ENCODE measurements around the gene PCMTD2. TPM values are rescaled to one million over a fixed set of nuclear protein-coding genes. Genes with fewer than 3 reads are reported as not detected.

Gene PCMTD2
- total and polyA plus RNA-seq, 2 of the 8 experiments (the other 6 are each of a cell fraction or from before 2014, with no cell fraction given) = 21.4 to 55.1 TPM

- H2AFZ ChIP-seq (ENCODE audit: low read length) = no peak overlapping the region
- H2AK5ac ChIP-seq (ENCODE audit: low read depth, low read length) = no peak overlapping the region
- H2BK20ac ChIP-seq (ENCODE audit: low read length) = no peak overlapping the region
- no peak overlapping the region for H2BK12ac ChIP-seq (ENCODE audit: low read depth, low read length)
- H3K9ac ChIP-seq (replicated peaks in 1 of 4; ENCODE audit: extremely low read depth in 1 of 4, low read depth in 3 of 4, low read length in 3 of 4) = no peak overlapping the region
- no peak overlapping the region for H3K27ac ChIP-seq (ENCODE audit: low read depth, low read length)
- H3K18ac ChIP-seq (ENCODE audit: extremely low read depth, low read length) = no peak overlapping the region
- no peak overlapping the region for H4K8ac ChIP-seq (ENCODE audit: extremely low read depth, insufficient read depth, low read length)
- H2BK120ac ChIP-seq (replicated peaks; ENCODE audit: low read depth, low read length) = no peak overlapping the region
- no peak overlapping the region for H3K4ac ChIP-seq (replicated peaks; ENCODE audit: insufficient read length, low read depth, low read length)
- H3K23me2 ChIP-seq (ENCODE audit: low read depth, low read length) = peaks cover 3% of the 10 kb centered on the region; the same call in 1 of the 2 replicates
- H3K27me3 ChIP-seq (replicated peaks in 1 of 4; ENCODE audit: control insufficient read depth in 3 of 4, extremely low read depth in 1 of 4, insufficient read depth in 3 of 4, low read length in 3 of 4) = no peaks in the 10 kb centered on the region; a peak in 1 of 7 replicates
- DNase-seq (ENCODE audit: low read depth in 1 of 2, low spot score in 2 of 2) (no peak), FAIRE-seq (no peak)
- no peak overlapping the region for H3K4me3 ChIP-seq (ENCODE audit: extremely low read depth in 1 of 4, insufficient read depth in 2 of 4, low read depth in 3 of 4, low read length in 4 of 4)
- no peak overlapping the region for H3K4me2 ChIP-seq (ENCODE audit: insufficient read depth in 1 of 2, low read depth in 2 of 2, low read length in 2 of 2)
- WGBS, 2 experiments (ENCODE audit: extremely low coverage in 1 of 2, insufficient coverage in 1 of 2, insufficient read length in 1 of 2, insufficient replicate concordance in 2 of 2, low coverage in 1 of 2, low lambda C conversion rate in 2 of 2, missing lambda C conversion rate in 1 of 2) = 90% methylated on average over 4 of the region's 4 CpGs; no CpG with 5 or more reads in 1 of the 2 experiments
- H4K20me1 ChIP-seq (replicated peaks in 1 of 2; ENCODE audit: control insufficient read depth in 1 of 2, insufficient read depth in 2 of 2, low read length in 2 of 2) = peaks cover 1 to 2% of the 10 kb centered on the region in 2 experiments
- peaks cover 6% of the 10 kb centered on the region for H3K79me1 ChIP-seq (ENCODE audit: low read depth, low read length)
- no peaks in the 10 kb centered on the region for H3K36me3 ChIP-seq (ENCODE audit: control insufficient read depth in 2 of 4, insufficient read depth in 4 of 4, low read length in 3 of 4)
- no peak overlapping the region for H4K5ac ChIP-seq (ENCODE audit: insufficient read length, low read depth, low read length)
- H2BK5ac ChIP-seq (ENCODE audit: low read depth, low read length) = no peak overlapping the region
- ChIA-PET CTCF (ENCODE audit: partially characterized antibody) (interaction anchor here (0.6 to 1.3 kb wide), 4 partner anchors 10 to 152 kb away, joined by 3 read pairs; no protein-coding TSS in a partner anchor), POLR2A (ENCODE audit: partially characterized antibody) (interaction anchor here (0.5 kb wide), 1 partner anchor 459 kb away, joined by 3 read pairs; no protein-coding TSS in a partner anchor)
- no peak overlapping the region for H3K23ac ChIP-seq (ENCODE audit: insufficient read length)
- H3K14ac ChIP-seq (ENCODE audit: insufficient read length) = no peak overlapping the region
- no peak overlapping the region for H2BK15ac ChIP-seq (ENCODE audit: low read length)
- H4K91ac ChIP-seq (replicated peaks; ENCODE audit: insufficient read length, low read length) = no peak overlapping the region
- H3K56ac ChIP-seq (replicated peaks; ENCODE audit: insufficient read length, low read depth, low read length) = no peak overlapping the region
- peaks cover 4 to 22% of the 10 kb centered on the region in 2 experiments; a peak in 3 of 4 replicates for H3K79me2 ChIP-seq (ENCODE audit: control insufficient read depth in 1 of 2, insufficient read depth in 2 of 2, low read length in 2 of 2)
- no peaks in the 10 kb centered on the region for H3K9me3 ChIP-seq (ENCODE audit: insufficient read depth in 2 of 2, low read depth in 1 of 2, low read length in 1 of 2)
- peaks cover 2 to 17% (median 7%) of the 10 kb centered on the region in 4 experiments; a peak in 5 of 7 replicates for H3K4me1 ChIP-seq (replicated peaks in 1 of 4; ENCODE audit: control insufficient read depth in 3 of 4, insufficient read depth in 4 of 4, low read length in 3 of 4)
- TF ChIP-seq E2F6 (IDR thresholded peaks at IDR 0.05) (no peak), TAF1 (IDR thresholded peaks at IDR 0.05; ENCODE audit: low read depth, low read length) (no peak), CBX5 (IDR thresholded peaks at IDR 0.05; ENCODE audit: low read depth, low read length) (no peak), TAF7 (optimal IDR thresholded peaks at IDR 0.05; ENCODE audit: borderline replicate concordance, low read depth, low read length) (no peak), RBBP5 (IDR thresholded peaks at IDR 0.05; ENCODE audit: borderline replicate concordance, low read depth, low read length) (no peak), EP300 (IDR thresholded peaks at IDR 0.05; ENCODE audit: borderline replicate concordance in 1 of 2, low read depth in 2 of 2, low read length in 2 of 2) (no peak), USF2 (IDR thresholded peaks at IDR 0.05; ENCODE audit: low read length) (no peak), SIN3A (conservative IDR thresholded peaks at IDR 0.05 in 1 of 2, IDR thresholded peaks at IDR 0.05 in 1 of 2; ENCODE audit: low read depth in 1 of 2, low read length in 2 of 2) (no peak), SP4 (IDR thresholded peaks at IDR 0.05; ENCODE audit: low read length) (no peak), YY1 (IDR thresholded peaks at IDR 0.05; ENCODE audit: low read depth, low read length) (no peak), ZNF274 (IDR thresholded peaks at IDR 0.05; ENCODE audit: borderline replicate concordance, extremely low read depth, low read length) (no peak), JUN (IDR thresholded peaks at IDR 0.05; ENCODE audit: low read depth, low read length) (no peak)
Observed at GRCh38 chr20:64253000-64253383, 2.6 kb upstream of the PCMTD2 start.
